Tibial nerve (tissue), 4 donors: Measurements from ENCODE around the gene STK33. TPM values are rescaled to one million over a fixed set of nuclear protein-coding genes. Genes with fewer than 3 reads are reported as not detected.
"Not testable (repeated sequence)": the region's sequence is repeated elsewhere in the genome, so short reads cannot be mapped to it uniquely, and the experiment has no call there.

Experiments used
- DNase-seq, 2 donors: peaks; one replicate each; pipeline ENCODE4 v3.0.0-alpha.2; 2019; ENCODE audit warnings: low spot score in 2 of 2
- H3K27ac ChIP-seq, 4 donors: fragments of 200-600 bp; sonication (generic) in 3 of 4; one replicate each; pipeline ENCODE4 v1.5.1; 2017 to 2019; ENCODE audit warnings: mild to moderate bottlenecking in 1 of 4
- H3K27me3 ChIP-seq, 2 donors: fragments of 200-600 bp; sonication (generic) in 1 of 2; one replicate each; pipeline versions ENCODE4 v1.5.1 to v1.6.0; 2017 to 2019
- H3K36me3 ChIP-seq, 3 donors: fragments of 200-600 bp; sonication (generic); one replicate each; pipeline ENCODE4 v1.5.1; 2018 to 2019
- H3K4me1 ChIP-seq, 4 donors: fragments of 200-600 bp; sonication (generic) in 3 of 4; one replicate each; pipeline ENCODE4 v1.5.1; 2017 to 2019
- H3K4me3 ChIP-seq, 4 donors: fragments of 200-600 bp; sonication (generic) in 3 of 4; one replicate each; pipeline ENCODE4 v1.5.1; 2017 to 2019; ENCODE audit warnings: mild to moderate bottlenecking in 1 of 4, moderate library complexity in 1 of 4
- H3K9me3 ChIP-seq, 4 donors: fragments of 200-600 bp; sonication (generic) in 3 of 4; one replicate each; pipeline ENCODE4 v1.5.1; 2017 to 2019
- CTCF ChIP-seq, 5 experiments: fragments of 200-600 bp in 3 of 5; fragments of 450-650 bp in 2 of 5; sonication (generic) in 3 of 5; IDR thresholded peaks; one replicate each; pipeline ENCODE4 v1.5.1; 2016 to 2019; ENCODE audit warnings: antibody characterized with exemption in 5 of 5, mild to moderate bottlenecking in 3 of 5, moderate library complexity in 2 of 5
- EP300 ChIP-seq, 2 donors: sonication (generic); formaldehyde crosslinking; IDR thresholded peaks; one replicate each; pipeline ENCODE4 v1.6.1; 2017; ENCODE audit warnings: antibody characterized with exemption in 2 of 2, mild to moderate bottlenecking in 1 of 2
- POLR2A ChIP-seq, 2 donors: fragments of 450-650 bp; IDR thresholded peaks; one replicate each; pipeline ENCODE4 v1.6.1; 2017; ENCODE audit warnings: antibody characterized with exemption in 2 of 2, mild to moderate bottlenecking in 2 of 2, moderate library complexity in 2 of 2
- WGBS, 2 donors: methylation state at CpG; one replicate each; pipeline ENCODE4 v1.1.5; 2018; 5-methylcytosine and 5-hydroxymethylcytosine counted together
- total RNA-seq, 4 donors: library from RNA; depleted of rRNA; stranded (reverse); fragments of >200 nt; gene quantifications; one replicate each; pipeline ENCODE4 v1.1.0, GENCODE V29; 2016

Gene STK33
- total RNA-seq, 4 donors from 2014 or later: 3.6 to 6.8 (median 5.0) TPM

- no peak for DNase-seq
- Histone ChIP-seq H3K4me3 (no peak overlapping the region), H3K27ac (no peak overlapping the region), H3K9me3 (peaks cover 0 to 27% (median 0%) of the 10 kb centered on the region in 4 donors), H3K4me1 (no peaks in the 10 kb centered on the region), H3K36me3 (no peaks in the 10 kb centered on the region), H3K27me3 (no peaks in the 10 kb centered on the region)
- 85 to 88% methylated on average over 2 of the region's 2 CpGs for WGBS, 2 donors
- TF ChIP-seq POLR2A (IDR thresholded peaks at IDR 0.05) (no peak), CTCF (IDR thresholded peaks at IDR 0.05) (no peak), EP300 (IDR thresholded peaks at IDR 0.05) (no peak)
These were observed 106.8 kb downstream of the STK33 start for GRCh38 chr11:8487261-8487660.

DNA sequence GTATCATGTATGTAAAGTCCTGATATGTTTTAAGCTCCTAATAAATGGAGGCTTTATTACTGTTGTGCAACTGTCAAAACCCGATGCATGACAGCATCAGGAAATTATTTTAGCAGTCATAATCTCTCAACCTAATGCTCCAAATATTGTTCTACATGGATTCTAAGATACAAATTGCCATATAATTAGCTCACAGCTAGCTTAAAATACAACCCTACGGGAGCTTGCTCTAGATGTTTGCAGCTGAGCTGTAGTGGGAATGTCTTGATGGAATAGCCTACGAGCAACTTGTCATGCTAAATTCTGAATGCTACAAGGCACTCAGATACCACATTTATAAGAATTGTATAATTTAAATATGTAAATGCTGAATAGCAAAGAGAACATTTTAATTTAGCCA, 109.8 kb downstream of the STK33 start:
- H3K4me1 ChIP-seq: no peaks in the 10 kb centered on the region

GRCh38 chr11:8480858-8481257, 113.2 kb downstream of the STK33 start:
- Histone ChIP-seq H3K36me3 (no peaks in the 10 kb centered on the region), H3K9me3 (no peaks in the 10 kb centered on the region), H3K27ac (no peak overlapping the region), H3K27me3 (no peaks in the 10 kb centered on the region), H3K4me3 (no peak overlapping the region), H3K4me1 (no peaks in the 10 kb centered on the region)
- TF ChIP-seq EP300 (IDR thresholded peaks at IDR 0.05) (no peak), CTCF (IDR thresholded peaks at IDR 0.05) (no peak), POLR2A (IDR thresholded peaks at IDR 0.05) (no peak)
- 71 to 72% methylated on average over 3 of the region's 3 CpGs for WGBS, 2 donors
- no peak for DNase-seq

More for the DNA sequence above, 109.8 kb downstream of the STK33 start:
- H3K36me3 ChIP-seq: no peaks in the 10 kb centered on the region
- no peaks in the 10 kb centered on the region for H3K27me3 ChIP-seq
- TF ChIP-seq EP300 (IDR thresholded peaks at IDR 0.05): no peak
- no peak for TF ChIP-seq CTCF (IDR thresholded peaks at IDR 0.05)
- no peak for TF ChIP-seq POLR2A (IDR thresholded peaks at IDR 0.05)
- no peak for DNase-seq
- 75 to 77% methylated on average over 3 of the region's 3 CpGs for WGBS, 2 donors
- no peak overlapping the region for H3K4me3 ChIP-seq
- H3K9me3 ChIP-seq: peaks cover 0 to under 1% (median 0%) of the 10 kb centered on the region in 4 donors
- no peak overlapping the region for H3K27ac ChIP-seq

- no peaks in the 10 kb centered on the region for H3K27me3 ChIP-seq
- no peak for TF ChIP-seq EP300 (IDR thresholded peaks at IDR 0.05)
- no peak for TF ChIP-seq POLR2A (IDR thresholded peaks at IDR 0.05)
- no peak for TF ChIP-seq CTCF (IDR thresholded peaks at IDR 0.05)
- whole genome bisulfite sequencing, 2 donors: 86 to 96% methylated on average over 1 of the region's 1 CpG
- H3K4me1 ChIP-seq: no peaks in the 10 kb centered on the region
- no peak overlapping the region for H3K4me3 ChIP-seq
- DNase-seq: no peak
- no peaks in the 10 kb centered on the region for H3K9me3 ChIP-seq
- H3K36me3 ChIP-seq: no peaks in the 10 kb centered on the region
- no peak overlapping the region for H3K27ac ChIP-seq
These were observed 116.3 kb downstream of the STK33 start for GRCh38 chr11:8477680-8478079.

- Histone ChIP-seq H3K4me1 (no peaks in the 10 kb centered on the region), H3K36me3 (no peaks in the 10 kb centered on the region), H3K27ac (no peak overlapping the region), H3K4me3 (no peak overlapping the region), H3K27me3 (no peaks in the 10 kb centered on the region), H3K9me3 (no peaks in the 10 kb centered on the region)
- 92 to 95% methylated on average over 2 of the region's 2 CpGs for WGBS, 2 donors
- TF ChIP-seq CTCF (IDR thresholded peaks at IDR 0.05) (no peak), EP300 (IDR thresholded peaks at IDR 0.05) (no peak), POLR2A (IDR thresholded peaks at IDR 0.05) (no peak)
- DNase-seq: no peak
These were observed 116.9 kb downstream of the STK33 start for GRCh38 chr11:8477151-8477550.

GRCh38 chr11:8467806-8468205, 126.2 kb downstream of the STK33 start:
- not testable (repeated sequence) for H3K4me3 ChIP-seq, DNase-seq, H3K27ac ChIP-seq, H3K27me3 ChIP-seq, H3K36me3 ChIP-seq, H3K4me1 ChIP-seq
- 92 to 99% methylated on average over 5 of the region's 5 CpGs for WGBS, 2 donors
- H3K9me3 ChIP-seq: peaks cover 0 to 26% (median 3%) of the 10 kb centered on the region in 4 donors

- DNase-seq, H3K4me1 ChIP-seq, H3K27me3 ChIP-seq, H3K36me3 ChIP-seq, H3K4me3 ChIP-seq, H3K27ac ChIP-seq: not testable (repeated sequence)
- peaks cover 0 to 26% (median 3%) of the 10 kb centered on the region in 4 donors for H3K9me3 ChIP-seq
- 72 to 80% methylated on average over 4 of the region's 4 CpGs for WGBS, 2 donors
These were observed 126.7 kb downstream of the STK33 start for GRCh38 chr11:8467356-8467755.

DNA sequence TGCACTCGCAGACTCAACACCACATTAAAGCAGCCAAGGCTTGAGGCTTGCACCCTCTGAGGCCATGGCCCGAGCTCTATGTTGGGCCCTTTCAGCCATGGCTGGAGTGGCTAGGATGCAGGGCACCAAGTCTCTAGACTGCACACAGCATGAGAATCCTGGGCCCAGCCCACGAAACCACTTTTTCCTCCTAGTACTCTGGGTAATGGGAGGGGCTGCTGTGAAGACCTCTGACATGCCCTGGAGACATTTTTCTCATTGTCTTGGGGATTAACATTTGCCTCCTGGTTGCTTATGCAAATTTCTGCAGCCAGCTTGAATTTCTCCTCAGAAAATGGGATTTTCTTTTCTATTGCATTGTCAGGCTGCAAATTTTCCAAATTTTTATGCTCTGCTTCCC, 127.1 kb downstream of the STK33 start:
- H3K36me3 ChIP-seq, H3K4me1 ChIP-seq, H3K27ac ChIP-seq, H3K27me3 ChIP-seq, H3K4me3 ChIP-seq, DNase-seq: not testable (repeated sequence)
- H3K9me3 ChIP-seq: peaks cover 0 to 26% (median 3%) of the 10 kb centered on the region in 4 donors
- WGBS, 2 donors: 88 to 97% methylated on average over 3 of the region's 3 CpGs
